ENCODE data around the gene CLNK.

DNA sequence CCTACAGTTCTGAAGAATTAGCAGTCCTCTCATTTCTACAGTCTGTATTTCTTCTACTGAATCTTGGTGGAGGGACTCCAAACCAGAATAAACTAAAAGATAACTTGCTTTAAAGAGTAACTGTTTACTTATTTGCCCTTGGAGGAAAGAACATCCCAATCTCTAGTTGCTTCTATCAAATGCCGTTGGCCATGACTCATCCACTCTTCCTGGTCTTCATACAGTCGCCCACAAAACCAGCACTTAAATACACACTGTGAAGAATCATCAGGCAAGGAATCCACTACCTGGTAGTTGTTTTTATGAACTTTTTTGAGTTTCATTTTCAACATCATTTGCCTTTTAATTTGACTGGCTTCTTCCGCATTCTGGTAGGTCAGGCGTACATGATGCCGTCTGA is 241.6 kb downstream of the CLNK start:
- TF ChIP-seq, protein P1, sequence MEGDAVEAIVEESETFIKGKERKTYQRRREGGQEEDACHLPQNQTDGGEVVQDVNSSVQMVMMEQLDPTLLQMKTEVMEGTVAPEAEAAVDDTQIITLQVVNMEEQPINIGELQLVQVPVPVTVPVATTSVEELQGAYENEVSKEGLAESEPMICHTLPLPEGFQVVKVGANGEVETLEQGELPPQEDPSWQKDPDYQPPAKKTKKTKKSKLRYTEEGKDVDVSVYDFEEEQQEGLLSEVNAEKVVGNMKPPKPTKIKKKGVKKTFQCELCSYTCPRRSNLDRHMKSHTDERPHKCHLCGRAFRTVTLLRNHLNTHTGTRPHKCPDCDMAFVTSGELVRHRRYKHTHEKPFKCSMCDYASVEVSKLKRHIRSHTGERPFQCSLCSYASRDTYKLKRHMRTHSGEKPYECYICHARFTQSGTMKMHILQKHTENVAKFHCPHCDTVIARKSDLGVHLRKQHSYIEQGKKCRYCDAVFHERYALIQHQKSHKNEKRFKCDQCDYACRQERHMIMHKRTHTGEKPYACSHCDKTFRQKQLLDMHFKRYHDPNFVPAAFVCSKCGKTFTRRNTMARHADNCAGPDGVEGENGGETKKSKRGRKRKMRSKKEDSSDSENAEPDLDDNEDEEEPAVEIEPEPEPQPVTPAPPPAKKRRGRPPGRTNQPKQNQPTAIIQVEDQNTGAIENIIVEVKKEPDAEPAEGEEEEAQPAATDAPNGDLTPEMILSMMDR (IDR thresholded peaks at IDR 0.05), result no peak
- TF ChIP-seq POLR2A (IDR thresholded peaks at IDR 0.05), result no peak
